Fibroblast of skin of right quadriceps (primary cell): ENCODE measurements around the gene SPTB.

ENCODE experiments used
- DNase-seq: peaks from one replicate; pipeline ENCODE4 v3.0.0-alpha.2; 2013

The SPTB gene

DNA sequence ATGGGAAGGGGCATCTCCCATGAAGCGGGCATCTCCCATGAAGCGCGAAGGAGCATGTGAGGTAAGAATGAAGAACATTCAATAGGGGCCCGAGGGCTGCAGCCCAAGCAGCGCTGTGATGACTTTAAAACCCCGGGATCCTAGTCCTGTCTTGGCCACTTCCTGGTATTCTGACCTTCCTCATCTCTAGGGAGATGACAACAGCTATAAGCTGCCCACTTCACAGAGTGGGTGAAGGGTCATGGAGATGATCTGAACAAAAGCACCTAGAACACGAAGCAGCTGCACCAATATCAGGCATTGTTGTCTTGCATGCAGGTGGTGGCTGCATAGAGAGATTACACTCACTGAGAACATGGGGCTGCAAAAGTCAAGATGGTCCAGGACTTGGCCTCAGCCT, 64.5 kb downstream of the SPTB start:
- no peak for DNase-seq

DNA sequence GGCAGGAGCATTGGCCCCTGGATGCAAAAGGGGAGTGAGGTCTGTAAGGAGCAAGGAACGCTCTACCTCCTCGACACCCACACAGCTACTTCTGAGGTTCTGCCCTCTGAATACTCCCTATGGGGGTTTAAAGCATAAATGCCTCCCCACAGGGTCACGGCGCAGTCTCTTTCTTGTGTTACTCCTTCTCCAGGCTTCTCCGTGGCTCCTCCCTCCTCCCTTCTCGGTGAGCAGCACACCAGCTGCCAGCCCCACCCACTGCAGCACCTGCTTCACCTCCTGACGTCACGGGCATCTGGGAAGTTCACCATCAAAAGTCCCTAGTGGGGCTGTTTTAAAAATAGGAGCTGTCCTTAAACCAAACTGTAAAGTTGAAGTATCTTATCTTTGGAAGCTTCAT, 67.3 kb downstream of the SPTB start:
- DNase-seq, result no peak

DNA sequence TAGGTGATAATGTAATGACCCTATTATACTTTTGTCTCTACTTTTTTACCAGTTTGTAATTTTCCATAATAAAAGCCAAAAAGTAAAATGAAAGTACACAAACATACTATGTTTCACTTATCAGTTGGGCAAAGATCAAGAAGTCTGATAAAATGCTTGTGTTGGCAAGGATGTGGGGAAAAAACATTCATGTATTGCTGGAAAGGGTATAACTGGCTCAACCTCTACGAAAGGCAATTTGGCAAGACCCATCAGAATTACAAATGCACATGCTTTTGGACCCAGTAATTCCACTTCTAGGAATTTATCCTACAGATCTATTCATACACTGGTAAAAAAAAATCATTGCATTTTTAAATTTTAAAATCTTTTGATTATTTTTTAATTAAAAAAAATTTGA, 68.0 kb downstream of the SPTB start:
- DNase-seq, result no peak

DNA sequence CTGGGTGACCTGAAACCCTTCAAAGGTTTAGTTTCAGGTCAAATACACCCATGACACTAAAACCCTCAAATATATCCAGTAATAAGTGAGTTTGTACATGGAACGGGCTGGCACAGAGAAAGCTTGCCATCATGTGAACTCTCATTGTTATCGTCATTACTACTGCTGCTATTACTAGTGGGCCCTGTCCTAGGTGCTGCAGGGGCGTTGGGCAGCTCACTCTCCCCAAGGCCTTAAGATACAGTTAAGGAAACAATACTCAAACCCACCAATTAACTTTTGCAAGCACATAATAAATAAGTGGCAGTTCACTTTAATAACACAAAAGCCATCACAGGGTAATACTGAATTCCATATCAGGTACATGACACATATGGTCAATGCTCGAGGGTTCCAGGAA, 71.3 kb downstream of the SPTB start:
- no peak for DNase-seq

DNA sequence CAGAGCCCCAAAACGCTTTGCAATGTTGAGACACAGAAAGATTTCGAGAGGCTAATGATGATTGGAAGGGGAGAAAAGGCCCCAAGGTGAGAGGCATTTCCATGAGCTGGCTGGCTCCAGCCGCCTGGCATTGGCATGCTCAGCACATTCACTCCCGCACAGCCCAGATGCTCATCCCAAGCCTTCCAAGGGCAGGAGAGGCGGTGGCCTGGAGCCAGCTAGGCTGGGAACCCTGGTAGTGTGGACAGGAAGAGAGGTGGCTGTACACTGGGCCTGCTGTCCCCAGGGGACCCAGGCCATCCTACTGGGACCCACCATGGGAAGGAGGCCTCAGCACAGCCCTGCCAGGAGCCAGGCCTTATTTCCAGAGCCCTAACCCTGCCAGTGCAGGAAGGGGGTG, 72.2 kb downstream of the SPTB start:
- DNase-seq, result no peak

DNA sequence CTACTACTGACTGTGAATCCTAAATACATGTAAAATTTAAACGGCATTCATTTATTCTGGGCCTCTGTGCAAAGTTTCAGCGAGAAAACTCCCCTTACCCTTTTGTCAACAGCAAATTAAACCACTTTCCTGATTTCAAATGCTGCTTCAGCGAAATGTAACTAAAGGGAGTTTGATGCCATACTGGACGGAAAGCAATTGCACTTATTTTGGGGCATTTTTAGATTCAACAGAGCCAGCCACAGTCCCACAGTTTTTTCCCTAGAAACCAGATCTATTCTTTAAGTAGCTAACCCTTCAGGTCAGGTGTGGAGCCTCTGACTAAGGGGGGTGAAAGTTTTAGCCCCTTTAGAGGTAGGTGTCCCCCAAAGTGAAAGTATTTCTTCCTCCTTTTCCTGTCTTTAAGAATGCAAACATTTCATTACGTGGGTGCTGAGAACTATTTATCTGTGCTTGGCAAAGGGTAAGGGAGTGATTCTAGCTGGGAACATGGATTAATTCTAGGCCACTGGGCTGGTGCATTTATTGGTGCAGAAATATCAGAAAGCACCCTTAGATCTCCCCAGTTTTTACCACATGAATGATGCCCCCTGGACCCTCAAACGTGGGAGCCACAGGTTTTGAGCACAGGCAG, 72.7 kb downstream of the SPTB start:
- DNase-seq, result no peak

DNA sequence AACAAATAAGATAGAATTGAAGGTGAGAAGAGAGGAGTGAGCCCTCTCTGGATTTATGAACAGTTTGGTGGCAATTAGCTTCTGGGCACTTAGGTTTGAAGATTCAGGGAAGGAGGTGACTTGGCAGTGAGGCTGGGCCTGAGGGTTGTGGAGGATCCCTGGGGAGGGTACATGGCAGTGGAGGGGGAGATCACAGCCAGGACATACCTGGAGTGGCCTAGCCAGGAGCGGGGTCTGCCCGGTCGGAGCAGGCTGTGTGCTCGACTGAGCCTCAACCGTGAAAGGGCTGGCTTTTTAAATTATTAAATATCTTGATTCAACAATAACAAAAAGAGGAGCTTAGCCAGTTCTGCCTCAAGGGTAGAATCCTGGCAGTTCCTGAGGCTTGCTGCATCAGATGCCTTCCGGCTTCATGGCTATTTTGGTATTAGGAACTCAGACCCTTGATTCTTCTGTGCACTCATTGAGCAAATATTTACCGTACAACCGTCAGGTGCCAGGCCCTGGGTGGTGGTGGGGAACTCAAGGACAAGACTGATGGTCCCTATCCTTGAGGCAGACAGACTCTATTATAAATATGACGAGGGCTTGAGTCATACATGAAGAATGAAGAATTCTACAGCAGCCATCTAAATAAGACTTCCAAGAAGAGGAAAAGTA, 73.4 kb downstream of the SPTB start:
- DNase-seq, result peak; percentile 91

DNA sequence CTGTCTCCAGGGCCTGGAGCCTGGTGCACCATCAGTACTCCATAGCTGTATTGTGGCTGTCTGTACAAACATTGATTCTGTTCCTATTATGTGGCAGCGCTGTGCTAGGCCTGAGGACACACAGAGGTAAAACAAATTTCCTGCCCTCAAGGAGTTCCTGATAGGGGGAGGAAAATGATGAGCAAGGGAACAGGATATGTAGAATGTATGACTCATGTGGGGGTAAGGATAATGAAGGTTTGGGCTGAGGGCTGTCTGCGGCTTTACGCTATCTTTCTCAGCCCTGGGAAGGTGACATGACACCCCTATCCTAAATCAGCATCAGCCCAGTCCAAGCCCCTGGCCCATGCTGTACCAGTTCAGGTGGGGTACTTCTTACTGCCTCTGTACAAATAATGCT, 74.1 kb downstream of the SPTB start:
- DNase-seq, result peak; percentile 79

DNA sequence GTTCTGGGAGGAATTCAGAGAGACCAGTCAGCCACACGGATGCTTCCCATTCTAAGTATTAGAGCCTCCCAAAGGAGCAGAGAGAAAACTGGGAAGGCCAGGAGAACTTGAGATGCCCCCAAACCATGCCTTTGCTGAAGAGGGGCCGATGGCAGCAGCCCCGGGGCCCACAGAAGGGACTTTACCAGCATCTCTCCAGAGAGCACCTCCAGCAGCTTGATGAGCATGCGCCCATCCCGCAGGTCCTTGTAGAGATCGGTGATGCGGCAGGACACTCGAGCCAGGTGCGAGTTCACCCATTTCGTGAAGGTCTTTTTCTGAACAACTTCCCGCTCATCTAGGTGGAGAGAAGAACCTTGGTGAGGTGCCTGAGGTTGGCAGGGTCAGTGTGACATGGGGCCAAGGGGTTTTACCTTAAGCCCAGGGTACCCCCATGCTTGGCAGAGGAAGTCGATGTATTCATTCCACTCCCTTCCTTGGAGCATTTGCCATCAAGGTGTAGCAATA, 74.9 kb downstream of the SPTB start:
- no peak for DNase-seq

DNA sequence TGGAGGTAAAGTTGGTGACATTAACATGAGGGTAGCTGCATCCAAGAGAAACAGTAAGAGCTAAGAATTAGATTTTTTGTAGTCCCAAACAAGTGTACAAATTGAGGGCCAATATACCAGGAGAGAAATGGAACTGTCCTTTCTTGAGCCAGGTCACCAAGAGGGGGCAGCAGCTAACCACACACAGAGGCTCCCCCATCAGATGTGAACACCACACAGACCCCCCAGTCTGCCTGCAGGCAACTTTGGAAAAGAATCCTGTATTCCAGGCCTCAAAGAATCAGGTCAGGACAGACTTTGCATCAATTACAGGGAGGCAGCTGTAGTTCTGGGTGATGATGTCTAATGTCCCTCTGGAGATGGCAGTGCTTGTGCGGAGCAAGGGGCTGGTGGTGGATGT, 77.9 kb downstream of the SPTB start:
- peak; percentile 32 for DNase-seq

DNA sequence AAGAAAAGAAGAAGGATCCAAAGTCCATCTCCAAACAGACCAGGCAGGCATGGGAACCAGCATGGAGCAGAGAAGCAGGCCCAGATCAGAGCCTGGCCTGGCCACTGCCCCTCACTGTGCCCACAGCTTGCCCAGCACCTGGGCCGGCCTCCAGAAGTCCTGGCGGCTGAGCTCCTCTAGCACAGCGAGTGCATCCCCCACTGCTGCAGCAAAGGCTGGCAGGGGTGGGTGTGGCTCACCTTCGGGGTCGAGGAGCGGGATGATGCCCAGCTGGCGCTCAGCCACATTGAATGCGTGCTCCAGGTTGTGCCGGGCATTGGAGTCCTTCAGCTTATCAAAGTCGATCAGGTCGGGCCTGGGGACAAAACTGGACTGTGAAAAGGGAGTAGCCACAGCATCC, 78.7 kb downstream of the SPTB start:
- DNase-seq, result no peak

DNA sequence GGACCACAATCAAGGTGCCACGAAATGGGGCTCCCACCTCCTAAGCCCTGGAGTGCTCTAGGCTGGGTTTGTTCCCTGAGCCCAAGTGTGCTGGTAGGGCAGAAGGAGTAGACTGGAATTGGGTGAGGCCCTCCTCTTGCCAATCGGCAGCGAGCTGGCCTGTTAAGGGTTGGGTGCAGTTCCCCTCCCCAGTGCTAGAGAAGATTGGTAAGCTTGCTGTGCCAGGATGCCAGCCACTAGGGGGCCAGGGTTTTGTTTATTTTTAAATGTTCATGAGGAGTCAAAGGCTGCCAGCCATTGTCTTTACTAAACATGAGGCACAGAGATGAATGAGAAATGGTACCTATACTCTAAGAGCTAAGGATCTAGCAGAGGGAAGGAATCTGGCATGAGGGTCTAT, 79.7 kb downstream of the SPTB start:
- peak; percentile 41 for DNase-seq

DNA sequence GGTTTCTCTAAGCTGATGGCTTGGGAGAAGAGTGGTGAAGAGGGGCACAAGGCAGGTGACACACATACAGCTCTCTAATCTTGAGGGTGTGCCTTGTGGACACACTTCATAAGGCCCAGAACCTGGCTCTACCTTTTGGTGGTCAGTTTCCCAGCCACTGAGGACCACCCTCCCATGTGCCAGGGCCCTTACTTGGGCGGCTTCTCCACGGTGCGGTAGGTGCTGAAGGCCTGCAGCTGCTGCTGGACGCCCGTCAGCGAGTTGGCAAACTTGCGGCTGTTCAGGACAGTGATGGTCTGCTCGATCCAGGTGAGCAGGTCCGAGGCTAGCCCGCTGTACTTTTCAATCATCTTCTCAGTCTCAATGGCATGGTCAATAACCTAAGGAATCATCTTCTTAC, 80.2 kb downstream of the SPTB start:
- DNase-seq, result no peak

DNA sequence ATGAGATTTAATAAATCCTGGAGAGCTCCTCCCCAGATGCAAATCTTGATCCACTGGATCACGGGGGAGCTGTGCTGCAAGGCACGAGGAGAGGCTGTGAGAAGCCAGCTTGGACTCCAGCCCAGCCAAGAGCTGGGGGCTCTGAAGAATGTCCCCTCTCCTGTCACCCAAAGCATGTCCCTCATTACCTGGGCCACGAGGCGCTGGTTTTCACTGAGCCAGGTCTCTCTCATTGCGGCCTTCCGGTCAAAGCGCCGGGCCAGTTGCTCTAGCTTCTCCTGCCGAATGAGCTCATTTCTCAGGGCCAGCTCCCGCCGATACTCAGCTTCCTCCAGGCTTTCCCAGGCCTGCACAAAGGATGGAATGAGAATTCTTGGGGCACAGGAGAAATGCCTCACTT, 83.3 kb downstream of the SPTB start:
- no peak for DNase-seq

DNA sequence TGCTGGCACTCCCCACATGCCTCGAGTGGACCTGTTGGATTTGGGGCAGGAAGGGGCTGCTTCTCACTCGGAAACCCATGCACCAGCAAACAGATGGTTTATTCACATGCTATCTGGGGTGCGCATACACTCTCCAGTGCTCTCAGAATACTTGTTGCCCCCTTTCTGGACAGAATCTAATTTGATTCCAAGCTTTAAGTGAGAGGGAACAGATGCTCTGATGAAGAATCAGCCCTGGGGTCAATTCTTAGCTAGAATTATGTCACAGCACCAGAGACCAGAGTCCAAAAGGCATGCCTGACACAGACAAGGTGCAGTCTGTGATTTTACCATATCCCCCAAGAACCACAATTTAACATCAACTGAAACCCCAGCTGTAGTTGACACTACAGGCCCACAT, 83.8 kb downstream of the SPTB start:
- no peak for DNase-seq

DNA sequence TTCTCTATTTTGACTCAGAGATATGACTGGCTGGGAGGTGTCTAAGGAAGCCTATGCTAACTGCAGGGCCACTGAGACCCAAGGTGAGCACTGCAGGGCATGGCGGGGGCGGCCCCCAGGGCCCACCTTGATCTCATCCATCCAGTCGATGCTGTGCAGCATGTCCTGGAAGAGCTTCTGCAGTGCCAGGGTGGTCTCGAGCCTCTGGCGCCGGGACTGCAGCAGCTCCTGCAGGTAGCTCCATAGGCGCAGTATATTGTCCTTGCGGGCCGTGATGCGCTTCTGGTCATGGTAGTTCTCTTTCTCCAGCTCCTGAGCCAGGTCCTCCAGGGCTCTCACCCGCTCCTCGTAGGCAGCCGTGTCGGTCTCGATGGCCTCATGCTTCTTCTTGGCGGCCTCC, 84.5 kb downstream of the SPTB start:
- no peak for DNase-seq

DNA sequence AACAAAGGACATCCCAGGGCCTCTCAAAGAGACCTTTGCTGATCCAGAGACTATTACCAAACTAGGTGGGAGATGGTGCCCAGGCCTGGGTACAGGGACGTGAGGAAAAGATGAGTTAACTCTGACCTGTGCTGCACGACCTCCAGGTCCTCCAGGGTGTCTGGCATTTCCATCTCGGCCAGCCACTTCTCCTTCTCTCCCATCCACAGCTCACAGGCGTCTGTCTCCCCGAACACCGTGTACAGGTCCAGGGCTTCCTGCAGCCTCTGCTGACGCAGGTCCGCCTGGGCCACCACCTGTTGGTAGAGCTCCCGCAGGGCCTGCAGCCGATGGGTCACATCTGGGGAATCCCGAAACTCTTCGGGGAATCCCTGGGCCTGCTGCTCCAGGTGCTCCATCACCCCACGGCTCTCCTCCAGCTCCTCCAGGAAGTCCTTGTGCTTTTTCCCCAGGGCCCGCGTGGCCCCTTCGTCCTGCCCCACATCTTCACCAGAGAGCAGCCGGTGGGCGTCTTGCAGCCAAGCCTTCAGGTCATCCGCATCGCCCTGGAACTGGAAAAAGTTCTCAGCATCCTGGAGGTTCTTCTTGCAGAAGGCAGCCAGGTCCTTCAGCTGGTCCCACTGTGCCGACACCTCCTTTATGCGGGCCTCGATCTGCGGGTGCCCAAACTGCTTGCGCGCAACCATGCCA, 86.7 kb downstream of the SPTB start:
- no peak for DNase-seq

DNA sequence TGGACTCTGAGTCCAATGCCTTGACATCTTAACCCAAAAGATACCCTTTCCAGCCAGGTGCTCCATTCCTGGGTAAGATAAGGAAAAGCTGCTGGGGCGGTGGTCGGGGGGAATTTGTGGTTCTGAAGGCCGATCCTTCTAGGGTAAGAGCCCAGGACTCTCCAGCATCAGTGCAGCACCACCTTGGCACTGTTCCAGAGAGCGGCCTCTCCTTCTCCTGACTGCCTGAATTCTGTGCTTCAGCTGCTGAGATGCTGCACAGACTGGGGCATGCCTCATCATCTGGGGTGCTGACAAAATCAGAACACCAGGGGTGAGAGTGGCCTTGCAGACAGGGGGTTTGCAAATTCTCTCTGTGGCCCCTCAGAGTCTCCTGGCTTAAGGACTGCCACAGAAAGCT, 87.5 kb downstream of the SPTB start:
- no peak for DNase-seq

DNA sequence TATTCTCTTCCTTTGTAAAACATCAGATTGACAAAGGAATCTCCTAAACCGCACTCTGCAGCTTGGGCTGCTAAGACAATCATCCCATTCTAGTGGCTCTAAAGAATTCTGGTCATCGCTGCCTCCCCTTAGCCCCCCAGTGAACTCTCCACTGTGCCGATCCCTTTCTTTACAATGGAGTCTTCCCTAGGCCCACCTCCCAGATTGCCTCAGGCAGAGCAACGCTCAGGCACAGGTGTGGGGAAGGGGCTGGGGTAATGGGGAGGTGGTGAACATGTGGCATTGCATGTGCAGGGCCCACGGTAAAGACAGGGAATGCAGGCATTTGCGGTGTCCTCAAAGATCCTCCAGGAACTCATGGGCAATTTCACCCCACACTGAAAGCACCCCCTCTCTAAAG, 89.2 kb downstream of the SPTB start:
- no peak for DNase-seq

DNA sequence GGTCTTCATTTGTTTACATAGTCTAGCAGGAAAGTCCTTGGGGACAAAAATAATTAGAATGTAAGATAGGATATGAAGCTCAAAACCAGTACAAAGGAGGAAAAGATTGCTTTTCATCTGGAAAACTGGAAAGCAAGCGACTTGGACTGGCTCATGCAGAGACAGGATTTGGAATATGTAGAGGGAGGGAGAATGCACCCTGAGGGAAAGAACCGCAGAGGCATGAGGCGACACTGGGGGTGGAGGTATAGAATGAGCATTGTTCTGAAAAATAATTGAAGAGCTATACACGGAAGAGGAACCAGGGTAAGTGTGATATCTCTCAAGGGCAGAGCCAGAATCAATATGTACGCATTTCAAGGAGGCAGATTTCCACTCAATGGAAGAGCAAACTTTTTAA, 90.0 kb downstream of the SPTB start:
- DNase-seq, result no peak

DNA sequence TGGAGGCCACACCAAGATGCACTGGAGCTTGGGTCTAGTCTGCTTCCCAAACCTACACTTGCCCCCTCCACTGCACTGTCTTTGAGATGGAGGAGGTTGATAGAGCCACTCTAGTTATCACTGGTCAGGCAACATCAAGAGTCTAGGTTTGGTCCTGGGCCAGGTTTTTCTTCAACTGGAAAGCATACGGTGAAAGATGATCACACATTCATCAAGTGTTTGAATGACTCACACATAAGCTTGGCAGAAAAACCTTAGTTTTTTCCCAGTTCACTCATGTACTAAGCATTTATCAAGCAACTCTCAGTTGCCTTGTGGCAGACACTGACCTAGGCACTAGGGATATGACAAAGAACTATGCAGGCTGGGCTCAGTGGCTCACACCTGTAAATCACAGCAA, 91.0 kb downstream of the SPTB start:
- peak; percentile 95 for DNase-seq

DNA sequence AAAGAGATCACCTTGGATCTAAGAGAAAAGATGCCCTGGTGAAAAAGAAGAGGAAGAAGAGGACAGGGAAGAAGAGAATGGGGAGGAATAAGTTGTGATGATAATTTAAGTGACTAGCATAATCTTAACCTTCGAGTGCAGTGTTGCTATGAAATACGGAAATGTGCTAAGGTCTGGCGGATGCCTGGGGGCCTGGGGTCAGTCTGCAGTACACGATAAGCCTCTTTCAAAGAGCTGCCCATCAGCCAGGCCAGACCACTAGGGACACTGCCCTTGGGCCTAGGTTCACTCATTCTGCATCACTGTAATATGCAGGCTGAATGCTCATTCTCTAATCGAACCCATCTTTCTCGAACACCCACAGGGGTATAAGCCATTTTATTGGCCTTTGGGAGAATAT, 92.1 kb downstream of the SPTB start:
- DNase-seq, result no peak

DNA sequence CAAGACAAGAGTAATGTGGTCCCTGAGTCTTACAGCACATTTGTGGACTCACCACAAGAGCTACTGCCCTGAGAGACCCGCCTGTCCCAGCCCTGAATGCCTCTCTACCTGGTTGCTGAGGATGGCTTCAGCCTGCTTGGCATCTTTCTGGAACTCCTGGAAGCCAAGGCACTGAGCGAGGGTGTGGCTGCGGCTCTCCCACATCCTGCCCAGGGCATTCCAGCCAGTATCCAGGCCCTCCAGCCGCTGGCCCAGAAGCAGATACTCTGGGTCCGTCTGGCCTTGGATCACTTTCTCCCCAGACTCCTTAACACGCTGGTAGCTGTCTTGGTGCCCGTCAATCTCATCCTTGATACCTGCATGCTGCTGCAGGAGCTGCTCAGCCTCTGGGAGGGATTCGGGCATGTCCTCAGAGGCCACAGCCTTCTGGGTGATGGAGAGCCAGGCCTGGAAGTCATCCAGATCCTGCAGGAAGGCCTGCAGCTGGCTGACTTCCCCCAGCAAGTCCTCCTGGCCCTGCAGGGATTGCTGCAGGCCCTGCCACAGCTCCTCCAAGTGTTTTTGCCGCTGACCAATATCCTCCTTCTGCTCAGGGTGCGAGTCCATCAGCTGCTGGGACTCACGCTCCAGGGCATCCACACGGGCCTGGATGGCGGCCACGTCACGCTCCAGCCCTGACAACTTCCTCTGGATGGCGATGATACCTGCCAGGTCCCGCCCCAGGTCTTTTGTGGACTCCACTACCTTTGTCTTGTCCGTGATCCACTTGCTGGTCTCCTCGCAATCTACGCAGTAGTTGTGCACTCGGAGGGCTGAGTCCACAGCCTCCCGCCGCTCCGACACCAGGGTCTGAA, 93.2 kb downstream of the SPTB start:
- DNase-seq, result no peak

DNA sequence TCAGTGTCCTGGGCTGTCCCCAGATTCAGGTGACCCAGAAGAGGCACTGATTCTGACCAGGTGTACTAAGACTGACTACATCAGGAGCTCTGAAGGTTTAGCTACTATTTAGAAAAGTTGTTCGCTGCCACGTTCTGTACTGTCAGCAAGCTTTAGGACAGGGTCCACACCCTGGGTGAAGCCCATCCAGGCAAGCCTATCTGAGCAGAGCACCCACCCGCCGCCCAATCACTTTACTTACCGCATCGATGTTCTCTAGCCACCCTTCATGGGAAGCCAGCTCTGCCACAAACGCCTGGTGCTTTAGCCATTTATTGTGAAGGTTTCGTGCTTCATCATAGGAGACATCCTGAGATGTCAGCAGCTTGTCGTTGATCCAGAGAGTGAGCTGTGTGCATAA, 95.7 kb downstream of the SPTB start:
- no peak for DNase-seq
